ENCODE measurements around the gene IDUA.
A peak's percentile ranks its signal among the peaks of the same experiment; 100 is the strongest.

Gene IDUA

DNA sequence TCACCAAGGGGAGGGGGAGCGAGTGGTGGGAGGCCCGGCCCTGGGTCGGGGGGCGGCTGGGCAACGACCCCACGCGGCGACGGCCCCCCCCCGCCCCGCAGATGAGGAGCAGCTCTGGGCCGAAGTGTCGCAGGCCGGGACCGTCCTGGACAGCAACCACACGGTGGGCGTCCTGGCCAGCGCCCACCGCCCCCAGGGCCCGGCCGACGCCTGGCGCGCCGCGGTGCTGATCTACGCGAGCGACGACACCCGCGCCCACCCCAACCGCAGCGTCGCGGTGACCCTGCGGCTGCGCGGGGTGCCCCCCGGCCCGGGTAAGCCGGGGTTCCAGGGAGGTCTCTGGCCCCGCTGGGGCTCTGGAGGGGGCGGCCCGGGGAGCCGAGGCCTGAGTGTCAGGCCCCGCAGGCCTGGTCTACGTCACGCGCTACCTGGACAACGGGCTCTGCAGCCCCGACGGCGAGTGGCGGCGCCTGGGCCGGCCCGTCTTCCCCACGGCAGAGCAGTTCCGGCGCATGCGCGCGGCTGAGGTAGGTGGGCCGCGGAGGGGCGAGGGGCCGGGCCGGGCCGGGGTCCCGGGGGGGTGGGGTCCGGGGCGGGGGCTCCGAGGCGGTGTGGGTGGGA lies 15.9 kb downstream of the IDUA start:
- DNase-seq = no peak

DNA sequence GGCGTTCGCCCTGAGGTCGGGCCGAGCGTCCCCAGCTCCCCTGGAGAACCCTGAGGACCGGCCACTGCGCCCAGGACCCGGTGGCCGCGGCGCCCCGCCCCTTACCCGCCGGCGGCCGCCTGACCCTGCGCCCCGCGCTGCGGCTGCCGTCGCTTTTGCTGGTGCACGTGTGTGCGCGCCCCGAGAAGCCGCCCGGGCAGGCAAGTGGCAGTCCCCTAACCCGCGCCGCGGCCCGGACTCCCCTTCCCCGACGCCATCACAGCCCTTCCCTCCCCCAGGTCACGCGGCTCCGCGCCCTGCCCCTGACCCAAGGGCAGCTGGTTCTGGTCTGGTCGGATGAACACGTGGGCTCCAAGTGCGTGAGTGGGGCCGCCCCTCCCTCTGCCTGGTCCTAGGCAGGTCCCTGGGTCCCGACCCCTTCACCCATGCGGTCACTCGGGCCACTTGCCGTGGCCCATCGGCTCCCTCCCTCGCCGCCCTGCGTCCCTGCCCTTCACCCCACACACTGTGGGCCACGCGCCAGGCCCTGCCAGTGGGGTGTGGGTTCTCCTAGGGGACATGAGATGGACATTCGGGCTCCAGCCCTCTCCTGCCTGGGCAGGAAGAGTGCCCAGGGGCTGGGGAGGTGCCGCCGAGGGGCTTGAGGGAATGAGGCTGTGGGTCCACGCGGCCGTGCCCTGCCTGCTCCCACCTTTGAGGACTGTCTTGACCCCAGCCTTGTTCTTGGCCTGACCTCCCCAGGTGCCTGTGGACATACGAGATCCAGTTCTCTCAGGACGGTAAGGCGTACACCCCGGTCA lies 16.6 kb downstream of the IDUA start:
- DNase-seq = no peak

DNA sequence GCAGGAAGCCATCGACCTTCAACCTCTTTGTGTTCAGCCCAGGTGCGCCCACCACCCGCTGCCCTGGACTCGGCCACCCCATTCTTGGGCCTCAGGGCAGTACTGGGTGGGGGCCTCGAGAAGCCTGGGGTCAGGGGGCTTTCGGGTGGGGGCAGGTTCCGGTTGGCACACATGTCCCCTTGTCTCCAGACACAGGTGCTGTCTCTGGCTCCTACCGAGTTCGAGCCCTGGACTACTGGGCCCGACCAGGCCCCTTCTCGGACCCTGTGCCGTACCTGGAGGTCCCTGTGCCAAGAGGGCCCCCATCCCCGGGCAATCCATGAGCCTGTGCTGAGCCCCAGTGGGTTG lies 17.2 kb downstream of the IDUA start:
- DNase-seq = no peak

DNA sequence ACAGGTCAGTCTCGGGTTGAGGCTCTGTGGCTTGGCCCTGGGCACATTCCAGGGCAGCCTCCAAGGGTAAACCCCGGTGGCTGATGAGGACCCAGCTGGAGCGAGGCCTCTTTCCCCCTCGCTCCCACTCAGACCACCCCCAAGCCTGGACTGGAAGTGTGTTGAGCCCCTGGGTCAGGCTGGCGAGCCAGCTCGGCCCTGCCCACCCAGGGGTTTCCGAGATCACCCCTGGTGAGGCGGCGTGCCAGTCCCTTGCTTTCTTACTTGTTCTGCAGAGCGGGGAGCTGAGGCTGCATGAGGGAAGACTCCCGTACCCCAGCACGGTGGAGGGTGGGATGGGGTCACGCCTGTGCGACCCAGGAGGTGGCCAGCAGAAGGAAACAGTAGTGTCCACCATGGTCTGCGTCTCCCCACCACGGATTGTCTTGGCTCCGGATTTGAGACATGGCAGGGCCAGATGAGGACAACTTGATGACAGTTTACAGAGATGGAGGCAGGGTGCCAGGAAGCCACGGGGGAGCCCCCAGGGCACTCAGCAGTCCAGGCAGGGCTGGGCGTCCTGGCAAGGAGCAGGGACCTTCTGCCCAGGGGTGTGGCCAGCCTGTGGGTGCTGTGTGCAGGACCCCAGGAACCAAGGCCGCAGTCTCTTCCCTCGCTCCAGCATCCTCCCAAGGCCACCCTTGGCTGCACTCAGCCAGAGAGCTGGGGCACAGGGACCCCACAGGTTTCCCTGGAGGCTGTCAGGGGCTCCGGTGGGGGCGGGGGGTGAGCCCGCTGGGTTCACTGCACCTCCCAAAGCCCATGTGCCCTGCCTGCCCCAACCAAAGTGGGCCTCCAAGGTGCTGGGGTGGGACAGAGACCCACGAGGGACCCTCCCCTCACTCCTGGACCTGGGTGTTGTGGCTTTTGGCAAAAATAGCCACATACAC lies 18.0 kb downstream of the IDUA start:
- DNase-seq = no peak

DNA sequence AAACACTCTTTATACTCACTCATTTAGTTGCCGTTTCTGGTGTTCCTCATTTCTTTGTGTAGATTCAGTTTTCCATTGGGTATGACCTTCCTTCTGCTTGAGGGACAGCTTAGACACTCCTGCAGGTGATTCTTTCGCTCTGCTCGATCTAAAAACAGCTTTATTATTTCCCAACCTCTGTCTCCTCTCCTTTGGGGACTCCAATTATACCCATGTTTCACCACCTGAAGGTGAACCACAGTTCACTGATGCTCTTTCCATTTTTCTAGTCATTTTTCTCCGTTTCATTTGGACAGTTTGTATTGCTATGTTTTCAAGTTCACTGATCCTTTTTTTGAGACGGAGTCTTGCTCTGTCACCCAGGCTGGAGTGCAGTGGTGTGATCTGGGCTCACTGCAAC lies 20.0 kb downstream of the IDUA start:
- DNase-seq = no peak

DNA sequence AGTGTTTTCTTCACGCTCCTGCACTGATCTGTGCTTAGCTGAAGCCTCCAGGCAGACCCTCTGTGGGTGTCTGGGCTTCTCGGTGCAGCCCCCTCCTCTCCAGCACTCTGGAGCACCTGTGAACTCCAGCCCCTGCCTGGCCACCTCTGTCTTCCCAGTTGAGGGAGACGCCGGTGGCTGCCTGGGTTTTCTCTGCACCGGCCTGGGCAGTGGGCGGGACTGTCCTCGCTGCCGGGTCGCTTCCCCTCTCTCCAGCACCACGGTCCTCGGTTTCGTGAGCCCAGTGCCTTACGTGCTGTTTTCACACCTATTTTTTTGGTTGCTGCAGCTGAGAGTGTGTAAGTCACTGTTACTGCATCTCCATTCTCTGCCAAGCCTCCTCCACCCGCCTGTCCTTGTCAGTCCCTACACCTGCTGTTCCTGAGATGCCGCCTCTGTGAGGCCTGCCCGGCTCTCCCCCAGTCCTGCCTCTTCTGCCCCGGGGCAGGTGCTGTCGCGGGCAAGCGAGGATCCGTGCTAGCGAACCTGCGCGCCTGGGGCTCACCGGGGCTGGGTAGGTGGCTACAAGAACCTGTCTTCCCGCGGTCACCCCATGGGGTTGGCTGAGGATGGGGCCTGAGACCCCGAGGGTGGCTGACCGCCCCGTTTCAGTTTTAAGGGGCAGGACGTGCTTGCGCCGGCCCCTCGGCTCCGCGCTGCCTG lies 22.1 kb downstream of the IDUA start:
- no peak for DNase-seq

DNA sequence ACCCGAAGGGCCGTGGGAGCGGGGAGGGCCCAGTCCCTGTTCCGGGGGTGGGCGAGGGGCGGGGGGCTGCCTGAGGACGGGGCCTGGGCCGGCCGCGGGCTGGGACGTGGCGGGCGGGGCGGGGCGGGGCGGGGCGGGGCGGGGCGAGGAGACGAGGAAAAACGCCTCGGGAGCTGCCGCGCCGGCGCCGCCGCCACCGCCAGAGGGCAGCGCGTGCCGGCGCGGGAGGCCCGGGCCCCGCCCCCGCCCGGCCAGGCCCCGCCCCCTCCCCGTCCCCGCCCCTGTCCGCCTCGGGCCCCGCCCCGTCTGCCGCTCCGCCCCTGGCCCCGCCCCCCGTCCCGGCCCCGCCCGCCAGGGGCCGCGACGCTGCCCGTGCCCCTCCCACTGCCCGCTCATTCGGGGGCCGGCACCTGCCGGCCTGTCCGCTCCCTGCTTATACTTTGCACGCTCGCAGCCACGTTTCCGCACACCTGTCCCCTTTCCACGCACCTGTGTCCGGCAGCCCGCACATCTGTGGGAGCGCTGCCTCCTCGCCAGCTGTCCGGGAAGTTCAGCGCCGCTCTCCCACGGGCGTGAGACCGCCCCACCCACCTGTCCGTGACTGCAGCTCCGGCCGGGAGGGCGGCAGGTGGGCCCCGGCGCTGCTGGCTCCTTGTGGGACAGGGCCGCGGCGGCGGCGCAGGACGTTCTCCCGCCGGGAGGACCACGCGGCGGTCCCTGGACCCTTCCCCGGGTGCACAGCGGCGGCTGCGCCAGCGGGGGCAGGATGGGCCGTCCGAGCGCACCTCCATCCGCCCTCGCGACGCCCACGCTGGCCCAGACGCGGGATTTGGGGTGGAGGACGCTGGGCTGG lies 22.9 kb downstream of the IDUA start:
- DNase-seq = peak; percentile 69

DNA sequence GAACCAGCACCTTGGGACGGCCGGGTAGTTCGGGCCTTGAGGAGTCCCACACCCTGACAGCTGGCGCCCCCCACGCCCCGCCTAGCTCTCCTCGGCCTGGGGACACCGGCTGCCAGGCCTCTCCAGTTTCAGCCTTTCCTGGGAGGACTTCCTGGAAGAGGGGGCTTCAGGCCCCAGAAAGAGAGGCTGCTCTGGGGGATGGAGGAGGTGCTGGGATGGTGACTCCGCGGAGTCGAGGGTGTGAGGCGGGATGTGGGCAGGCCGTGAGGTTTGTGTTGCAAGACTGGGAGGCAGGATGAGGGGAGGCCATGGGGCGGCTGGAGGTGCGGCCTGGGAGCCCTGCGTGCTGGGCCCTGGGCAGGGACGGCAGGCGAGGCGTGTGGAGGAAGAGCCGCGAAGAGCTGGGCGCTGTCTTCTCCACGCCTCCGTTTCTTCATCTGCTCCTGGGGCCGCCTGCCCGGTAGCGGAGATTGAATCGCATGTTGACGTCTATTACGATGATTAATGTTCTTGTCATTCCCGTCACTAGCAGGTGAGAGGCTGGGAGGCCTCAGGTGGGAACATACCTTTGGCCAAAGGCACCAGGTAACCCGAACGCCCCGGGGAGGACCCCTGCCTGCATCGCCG lies 23.7 kb downstream of the IDUA start:
- DNase-seq = peak; percentile 86

DNA sequence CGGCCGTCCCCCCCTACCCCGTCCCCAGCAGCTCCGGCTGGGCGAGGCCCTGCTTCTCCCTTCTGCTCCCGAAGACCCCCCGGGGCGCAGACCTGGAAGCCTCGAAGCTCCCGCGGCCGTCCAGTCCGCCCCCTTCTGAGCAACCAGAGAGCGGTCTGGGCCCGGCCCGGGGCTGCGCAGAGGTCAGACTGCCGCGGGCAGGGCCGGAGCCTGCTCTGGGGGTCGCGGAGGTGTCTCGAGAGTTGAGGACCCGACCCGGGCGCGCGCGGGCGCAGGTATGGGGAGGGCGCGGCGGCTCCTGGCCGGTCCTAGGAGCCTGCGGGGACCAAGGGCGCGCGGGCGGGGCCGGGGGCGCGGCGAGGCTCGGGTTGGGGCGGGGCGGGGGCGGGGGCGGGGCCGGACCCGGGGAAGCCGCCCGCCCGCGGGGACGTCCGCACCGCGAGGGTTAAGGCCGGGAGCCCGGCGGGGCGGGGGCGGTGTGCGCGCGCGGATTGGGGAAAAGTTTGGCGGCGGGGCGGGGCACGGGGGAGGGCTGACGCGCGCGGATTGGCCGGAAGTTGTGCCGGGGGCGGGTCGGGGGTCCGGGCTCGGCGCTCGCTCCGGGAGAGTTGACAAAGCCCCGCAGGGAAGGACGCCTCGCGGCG lies 24.3 kb downstream of the IDUA start, which contains the start of gene FGFRL1:
Gene FGFRL1, plus strand, starts transcription at position 605 of the 644 bp plus-strand sequence. CDS start 860 bp downstream, outside the sequence.
- DNase-seq = peak; percentile 86

DNA sequence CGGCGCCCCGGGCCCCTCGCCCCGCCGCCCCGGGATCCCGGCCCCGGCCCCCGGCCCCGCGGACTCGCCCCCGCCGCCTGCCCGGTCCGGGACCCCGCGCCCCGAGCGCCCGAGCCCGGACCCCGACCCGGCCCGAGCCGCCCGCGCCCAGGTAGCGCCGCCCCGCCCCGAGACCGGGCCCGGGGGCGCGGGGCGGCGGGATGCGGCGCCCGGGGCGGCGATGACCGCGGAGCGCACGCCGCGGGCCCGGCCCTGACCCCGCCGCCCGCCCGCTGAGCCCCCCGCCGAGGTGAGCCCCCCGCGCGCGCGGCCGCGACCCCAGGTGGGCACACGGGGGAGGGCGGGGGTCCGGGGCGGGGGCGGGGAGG lies 24.8 kb downstream of the IDUA start:
- no peak for DNase-seq

DNA sequence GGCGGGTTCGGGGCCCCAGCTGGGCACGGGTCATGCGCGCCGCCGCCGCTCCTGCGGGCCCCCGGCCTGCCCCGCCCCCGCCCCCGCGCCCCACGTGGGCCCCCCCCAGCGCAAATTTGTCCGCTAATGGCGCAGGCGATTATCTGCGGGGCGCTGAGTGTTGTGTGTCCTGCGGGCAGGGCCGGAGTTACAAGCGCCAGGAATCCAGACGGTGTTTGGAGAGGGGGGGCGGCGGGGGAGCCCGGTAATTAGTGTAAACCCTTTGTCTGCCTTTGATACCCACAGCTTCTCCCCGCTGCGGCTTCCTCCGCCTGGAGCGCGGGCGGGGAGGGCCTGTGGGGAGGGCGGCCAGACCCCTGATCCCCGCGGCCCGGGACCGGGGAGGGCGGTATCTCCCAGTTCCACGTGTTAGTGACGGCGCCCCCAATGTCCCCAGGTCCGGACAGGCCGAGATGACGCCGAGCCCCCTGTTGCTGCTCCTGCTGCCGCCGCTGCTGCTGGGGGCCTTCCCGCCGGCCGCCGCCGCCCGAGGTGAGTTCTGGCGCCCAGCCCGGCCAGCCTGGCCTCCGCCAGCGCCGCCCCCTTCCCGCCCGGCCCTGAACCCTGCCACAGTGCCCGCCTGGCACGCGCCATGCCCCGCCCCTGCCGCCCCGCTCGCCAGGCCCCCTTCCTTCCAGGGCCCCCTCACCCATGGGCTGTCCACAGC lies 25.3 kb downstream of the IDUA start:
- no peak for DNase-seq

DNA sequence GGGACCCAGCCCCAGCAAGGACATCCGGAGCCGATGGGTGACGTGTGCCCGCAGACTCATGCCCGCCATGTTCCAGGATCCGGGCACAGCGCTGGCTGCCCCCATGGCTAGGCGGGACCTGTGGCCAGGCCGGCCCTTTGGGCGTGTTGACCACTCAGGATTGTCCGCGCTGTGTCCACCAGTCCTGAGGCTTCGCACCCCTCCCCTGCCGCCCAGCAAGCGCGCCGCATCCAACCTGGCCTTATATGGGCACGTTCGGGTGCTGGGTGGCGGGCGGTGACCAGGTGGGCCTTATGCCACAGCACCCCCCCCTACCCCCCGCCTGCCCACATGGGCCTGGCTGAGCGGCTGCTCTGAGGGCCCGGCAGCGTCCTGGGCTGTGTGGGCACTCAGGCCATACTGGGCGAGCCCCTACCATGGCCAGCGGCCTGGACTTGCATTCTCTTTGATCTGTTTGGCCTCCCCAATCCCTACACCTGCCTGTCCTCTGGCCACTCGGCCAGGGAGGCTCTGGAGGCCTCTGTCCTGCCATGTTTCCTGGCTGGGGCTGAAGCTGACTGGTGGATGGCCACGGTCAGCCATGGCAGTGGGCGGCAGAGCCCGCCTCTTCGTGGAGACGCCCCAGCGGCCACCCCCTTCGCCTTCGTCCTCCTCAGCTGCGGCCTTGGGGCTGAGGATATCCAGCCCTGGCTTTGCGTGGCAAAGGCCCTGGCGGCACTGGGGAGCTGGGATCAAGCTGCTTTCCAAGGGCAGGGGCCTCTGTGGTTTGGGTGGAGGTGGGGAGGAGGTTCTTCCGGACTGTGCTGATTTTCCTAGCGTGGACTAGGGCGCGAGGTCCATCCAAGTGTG lies 26.6 kb downstream of the IDUA start:
- DNase-seq = no peak

DNA sequence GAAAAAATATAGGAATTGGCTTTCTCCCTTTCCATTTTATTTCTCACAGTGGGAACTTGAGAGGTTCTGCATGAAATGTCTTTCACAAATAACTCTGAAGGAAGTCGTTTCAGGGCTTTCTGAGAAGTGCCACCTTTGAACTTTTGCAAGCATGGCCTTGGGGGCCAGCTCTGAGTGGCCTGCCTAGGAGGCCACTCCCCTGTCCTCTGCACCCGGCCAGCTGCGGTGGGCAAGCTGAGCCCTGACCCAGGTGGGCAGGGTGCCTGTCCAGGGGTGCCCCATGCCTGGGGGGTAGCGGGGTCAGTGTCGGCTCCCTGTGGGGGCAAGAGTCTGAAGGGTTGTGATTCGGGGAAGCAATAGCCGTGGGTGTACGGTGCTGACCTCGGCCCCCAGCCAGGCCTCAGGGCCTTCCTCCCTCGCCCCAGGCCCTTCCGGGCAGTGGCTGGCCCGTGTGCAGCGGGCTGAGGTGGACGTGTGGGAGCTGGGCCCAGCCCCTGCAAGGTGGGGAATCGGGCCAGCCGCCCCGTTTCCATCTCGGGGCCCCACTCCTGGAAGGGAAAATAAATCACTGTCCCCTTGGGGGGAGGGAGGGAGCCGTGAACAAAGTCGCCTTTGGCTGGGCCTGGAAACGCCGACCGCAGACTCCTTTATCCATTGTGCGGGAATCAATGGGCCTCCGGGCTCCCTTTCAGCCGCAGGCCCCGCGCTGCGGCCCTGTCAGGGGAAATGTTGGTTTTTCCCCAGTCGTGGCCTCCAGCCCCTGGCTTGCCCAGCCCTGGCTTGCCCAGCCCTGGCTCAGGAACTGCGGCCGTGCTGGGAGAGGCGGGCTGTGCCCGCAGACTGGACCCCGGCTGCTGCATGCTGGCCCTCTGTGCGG lies 27.7 kb downstream of the IDUA start:
- DNase-seq = peak; percentile 26

DNA sequence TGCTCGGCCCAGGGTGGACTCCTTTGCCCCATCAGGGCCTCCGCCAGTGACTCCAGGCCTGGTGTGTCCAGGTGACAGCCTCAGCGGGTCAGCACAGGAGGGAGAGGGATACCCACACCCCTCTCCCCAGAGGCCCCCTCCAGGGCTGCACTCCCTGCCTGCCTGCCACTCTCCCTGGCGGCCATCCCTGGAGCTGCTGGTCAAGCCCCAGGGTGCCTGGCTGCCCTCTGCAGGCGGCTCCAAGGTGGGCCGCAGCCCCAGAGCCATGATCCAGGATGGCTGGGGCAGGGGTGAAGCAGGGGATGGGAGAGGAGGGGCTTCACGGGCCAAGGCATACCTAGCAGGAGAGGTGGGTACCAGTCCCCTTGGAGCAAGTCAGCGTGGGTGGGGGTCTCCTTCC lies 28.3 kb downstream of the IDUA start:
- DNase-seq = no peak

DNA sequence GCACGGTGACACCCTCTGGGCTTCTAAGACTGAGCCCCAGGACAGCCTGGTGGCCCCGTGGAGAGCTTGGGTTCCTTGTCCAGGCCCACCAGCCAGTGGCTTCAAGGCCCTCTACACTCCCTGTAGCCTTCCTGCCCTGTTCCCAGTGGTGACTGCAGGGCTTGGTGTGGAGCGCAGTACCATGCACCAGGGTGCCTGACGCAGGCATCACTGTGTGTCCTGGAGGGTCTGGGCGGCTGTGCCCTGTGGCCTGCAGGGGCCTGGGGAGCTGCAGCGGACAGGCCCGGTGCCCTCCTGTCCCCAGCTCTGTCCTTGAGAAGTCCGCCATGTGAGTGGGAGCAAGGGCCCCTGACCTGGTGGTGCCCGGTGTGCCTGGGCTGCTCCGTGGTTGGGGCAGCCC lies 28.9 kb downstream of the IDUA start:
- no peak for DNase-seq

DNA sequence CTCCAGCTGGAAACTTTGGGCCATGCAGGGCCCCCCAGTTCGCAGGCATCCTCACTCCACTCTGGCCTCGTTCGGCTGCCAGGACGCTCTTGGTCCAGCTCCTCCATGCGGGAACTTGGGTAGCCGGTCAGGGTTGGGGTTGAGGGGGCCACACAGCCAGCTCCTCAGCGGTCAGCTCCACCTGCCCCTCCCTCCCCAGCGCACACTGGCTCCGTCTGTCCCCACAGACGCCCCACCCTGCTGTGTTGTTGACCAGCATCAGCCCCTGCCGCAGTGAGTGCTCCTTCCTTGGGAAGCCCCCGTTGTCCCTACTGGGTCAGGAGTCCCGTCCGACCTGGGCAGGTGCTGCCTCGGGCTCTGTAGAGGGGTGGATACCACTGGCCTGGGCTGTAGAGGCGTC lies 30.4 kb downstream of the IDUA start:
- no peak for DNase-seq

DNA sequence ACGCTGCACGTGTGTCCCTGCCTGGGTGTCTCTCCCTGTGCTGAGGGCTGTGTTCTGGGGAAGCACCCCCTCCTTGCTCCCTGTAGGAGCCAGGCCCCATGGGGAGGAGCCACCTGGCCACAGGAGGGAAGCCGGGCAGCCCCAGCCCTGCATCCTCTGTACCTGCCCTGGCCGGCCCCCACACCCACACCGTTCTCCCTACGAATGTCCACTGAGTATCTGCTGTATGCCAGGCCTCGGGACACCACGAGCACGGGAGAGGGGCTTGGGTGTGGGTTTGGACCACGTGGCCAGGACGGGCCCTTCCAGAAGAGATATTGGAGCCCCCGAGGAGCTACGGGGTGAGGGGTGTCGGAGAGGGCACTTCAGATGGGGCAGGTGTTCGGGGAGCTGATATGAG lies 30.9 kb downstream of the IDUA start:
- DNase-seq = no peak

Measured in inflammatory macrophage treated with lipopolysaccharide for 4 hours (primary cell).